Occipital lobe (tissue), 2 donors: Measurements from ENCODE around the gene KCNJ9. TPM values are rescaled to one million over a fixed set of nuclear protein-coding genes. Genes with fewer than 3 reads are reported as not detected.
"Not testable (repeated sequence)": the region's sequence is repeated elsewhere in the genome, so short reads cannot be mapped to it uniquely, and the experiment has no call there.

Experiments
- DNase-seq: peaks from one replicate; lab custom pipeline; 2025; lab: John Stamatoyannopoulos, UW
- total RNA-seq: library from RNA; depleted of rRNA; stranded (reverse); fragments of >200 nt; gene quantifications from one replicate; pipeline ENCODE4 v1.2.3, GENCODE V29; 2014

KCNJ9 gene
- total RNA-seq, 1 donor from 2014 or later, result 14.7 TPM

DNA sequence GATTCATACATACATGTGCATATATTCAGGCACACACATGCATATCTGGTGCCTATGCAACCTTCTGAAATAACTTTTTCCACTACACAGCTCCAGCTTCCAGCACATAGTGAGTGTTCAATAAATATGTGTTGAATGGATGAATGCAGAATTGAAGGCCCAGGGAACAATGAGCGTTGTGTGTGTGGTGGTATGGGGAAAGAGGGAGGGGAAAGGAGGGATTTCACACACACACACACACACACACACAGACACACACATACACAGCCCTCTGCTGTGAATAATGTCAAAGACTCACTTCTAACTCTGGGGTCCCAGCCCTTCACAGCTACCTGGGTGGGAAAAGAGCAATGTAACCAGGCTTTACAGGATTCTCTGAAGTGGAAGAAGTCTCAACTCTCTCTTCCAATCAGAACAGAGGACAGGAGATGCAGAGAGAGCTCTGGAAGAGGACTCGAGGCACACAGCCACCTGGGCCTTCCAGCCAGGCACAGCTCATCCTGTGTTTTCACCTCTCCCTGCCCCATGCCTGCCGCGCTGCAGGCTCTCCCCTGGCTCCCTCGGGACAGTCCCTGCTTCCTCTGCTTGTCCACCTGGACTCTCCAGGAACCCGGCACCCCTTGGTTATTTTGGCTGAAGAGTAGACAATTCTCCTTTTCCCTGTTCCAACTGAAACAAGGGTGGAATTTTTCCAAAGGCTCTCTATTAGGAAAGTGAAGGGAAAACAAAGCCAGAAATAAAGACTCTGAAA lies 22.5 kb downstream of the KCNJ9 start:
- DNase-seq, result no peak

DNA sequence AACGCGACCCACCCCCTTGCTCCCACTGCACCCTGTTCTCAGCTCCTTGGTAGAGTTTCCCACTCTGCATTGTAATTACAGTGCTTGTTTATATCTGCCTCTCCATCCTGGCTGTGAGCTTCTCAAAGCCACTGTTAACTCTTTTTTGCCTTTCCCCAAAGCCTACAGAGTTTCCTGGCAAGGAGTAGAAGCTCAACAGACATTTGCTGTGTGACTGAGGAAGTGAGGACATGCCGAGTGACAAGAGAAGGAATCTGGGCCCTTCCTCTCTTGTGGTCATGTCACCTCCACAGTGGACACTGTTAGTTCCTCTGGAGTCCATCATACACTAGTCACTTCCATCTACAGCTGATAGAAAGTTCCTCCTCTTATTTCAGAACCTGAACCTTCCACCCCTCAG lies 23.1 kb downstream of the KCNJ9 start:
- DNase-seq, result no peak

DNA sequence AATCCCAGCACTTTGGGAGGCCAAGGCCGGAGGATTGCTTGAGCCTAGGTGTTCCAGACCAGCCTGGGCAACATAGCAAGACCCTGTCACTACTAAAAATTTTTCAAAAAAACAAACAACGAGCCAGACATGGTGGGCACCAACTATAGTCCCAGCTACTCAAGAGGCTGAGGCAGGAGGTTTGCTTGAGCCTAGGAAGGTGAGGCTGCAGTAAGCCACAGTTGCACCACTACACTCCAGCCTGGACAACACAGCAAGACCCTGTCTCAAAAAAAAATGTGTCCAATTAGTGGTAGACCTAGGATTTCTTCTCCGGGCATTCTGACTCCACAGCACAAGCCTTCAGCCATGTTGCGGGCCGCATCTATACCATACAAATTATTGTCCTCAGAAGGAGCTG lies 23.8 kb downstream of the KCNJ9 start:
- DNase-seq, result no peak

GRCh38 chr1:160107512-160107911 lies 26.2 kb downstream of the KCNJ9 start:
- no peak for DNase-seq

- DNase-seq, result no peak
Observed at GRCh38 chr1:160108888-160109662, 27.7 kb downstream of the KCNJ9 start.

- no peak for DNase-seq
Observed at GRCh38 chr1:160109686-160110085, 28.3 kb downstream of the KCNJ9 start.

- DNase-seq, result not testable (repeated sequence)
Observed at GRCh38 chr1:160111462-160111861, 30.1 kb downstream of the KCNJ9 start.

DNA sequence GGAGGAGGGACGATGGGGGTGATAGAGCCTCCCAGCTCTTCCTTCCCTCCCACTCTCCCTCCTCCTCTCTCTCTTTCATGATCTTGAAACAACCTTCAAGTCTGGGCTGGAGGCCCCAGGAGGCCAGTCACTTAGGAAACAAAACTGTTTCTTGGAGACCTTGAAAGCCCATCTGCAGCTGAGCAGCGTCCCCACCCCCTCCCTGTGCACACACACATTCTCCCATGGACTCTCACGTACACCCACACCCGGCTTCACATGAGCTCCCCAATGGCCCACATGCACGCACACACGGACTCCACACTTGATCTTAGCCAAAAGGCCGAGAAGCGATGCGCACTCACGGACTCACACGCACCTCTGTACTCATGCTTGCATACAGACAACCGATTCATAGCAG lies 31.0 kb downstream of the KCNJ9 start:
- DNase-seq, result no peak

DNA sequence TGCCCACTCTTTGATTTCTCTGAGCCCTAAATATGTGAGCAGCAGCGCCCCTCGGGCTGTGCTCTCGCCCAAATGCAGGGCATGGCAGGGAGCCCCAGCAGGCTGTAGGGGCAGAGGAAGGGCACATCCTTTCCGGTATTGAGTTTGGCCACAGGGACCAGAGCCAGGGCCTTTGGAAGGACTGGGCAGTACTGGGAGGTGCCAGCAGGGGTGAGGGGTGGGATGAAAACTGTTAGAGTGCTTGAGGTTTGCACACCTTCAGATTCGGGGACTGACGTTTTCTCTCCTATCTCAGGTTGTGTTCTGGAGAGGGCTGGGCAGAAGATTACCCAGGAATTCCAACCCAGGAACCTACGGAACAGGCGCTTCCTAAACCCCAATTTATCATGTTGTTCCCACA lies 32.1 kb downstream of the KCNJ9 start:
- DNase-seq, result no peak

GRCh38 chr1:160114085-160114484 lies 32.7 kb downstream of the KCNJ9 start:
- no peak for DNase-seq

GRCh38 chr1:160115545-160116282 lies 34.4 kb downstream of the KCNJ9 start, which contains the start of gene ATP1A2:
Gene ATP1A2 (plus strand): TSS chr1:160115759. CDS start chr1:160115862, 103 bp downstream.
- no peak for DNase-seq

DNA sequence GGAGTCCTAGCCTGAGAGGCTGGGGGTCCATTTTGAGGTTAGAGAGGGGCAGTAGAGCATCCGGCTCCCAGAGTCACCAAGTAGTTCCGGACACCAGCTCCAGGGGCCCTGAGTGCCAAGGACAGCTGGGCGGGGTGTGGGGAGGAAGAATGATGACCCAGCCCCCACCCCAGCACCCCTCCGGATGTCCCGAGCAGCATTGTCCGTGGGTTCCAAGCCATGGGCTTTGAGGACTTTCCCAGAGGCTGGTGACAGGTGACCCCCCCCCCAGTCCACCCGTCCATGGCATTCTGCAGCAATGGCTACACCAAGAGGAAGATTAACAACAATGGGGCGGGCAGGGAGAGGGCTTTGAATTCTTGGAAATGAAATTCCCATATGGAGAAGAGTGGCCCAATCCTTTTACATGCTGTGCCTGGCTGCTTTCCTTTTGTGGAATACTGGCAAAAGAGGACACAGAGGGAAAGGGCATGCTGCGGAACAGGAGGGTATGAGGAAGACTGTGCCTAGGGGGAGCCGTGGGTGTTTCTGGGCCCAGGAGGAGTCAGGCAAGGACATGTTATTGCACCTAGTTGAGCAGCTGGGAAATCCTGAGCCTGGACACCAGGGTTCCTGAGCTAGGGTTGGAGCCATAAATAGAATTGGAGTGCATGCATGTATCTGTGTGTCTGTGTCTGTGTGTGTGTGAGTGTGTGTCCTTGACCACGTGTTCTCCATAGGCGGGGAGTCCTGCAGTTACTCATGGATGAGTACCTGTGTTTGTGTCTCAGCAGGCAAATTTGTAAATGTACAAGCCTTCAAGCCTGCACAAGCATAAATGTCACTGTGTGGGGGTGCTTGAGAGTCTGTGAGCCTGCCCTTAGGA lies 35.2 kb downstream of the KCNJ9 start:
- peak; percentile 44 for DNase-seq

DNA sequence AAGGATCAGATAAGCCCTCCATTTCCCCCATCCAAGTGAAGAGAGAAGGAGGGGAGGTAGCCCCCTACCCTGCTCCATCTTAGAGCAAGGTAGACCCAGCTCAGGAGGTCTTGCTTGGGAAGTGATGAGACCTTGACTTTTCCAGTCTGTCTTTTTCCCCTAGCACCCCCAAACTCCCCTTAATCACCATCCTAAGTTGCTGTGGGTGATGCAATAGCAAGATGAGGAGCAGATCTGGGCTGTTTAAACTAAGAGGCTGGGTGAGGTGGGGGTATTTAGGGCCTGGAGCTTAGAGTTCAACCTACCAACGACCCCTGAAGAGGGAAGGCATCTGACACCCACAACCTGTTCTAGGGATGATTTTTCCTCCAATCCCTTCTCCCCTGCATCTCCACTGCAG lies 36.0 kb downstream of the KCNJ9 start:
- no peak for DNase-seq

GRCh38 chr1:160117709-160118183 lies 36.4 kb downstream of the KCNJ9 start:
- peak; percentile 81 for DNase-seq

DNA sequence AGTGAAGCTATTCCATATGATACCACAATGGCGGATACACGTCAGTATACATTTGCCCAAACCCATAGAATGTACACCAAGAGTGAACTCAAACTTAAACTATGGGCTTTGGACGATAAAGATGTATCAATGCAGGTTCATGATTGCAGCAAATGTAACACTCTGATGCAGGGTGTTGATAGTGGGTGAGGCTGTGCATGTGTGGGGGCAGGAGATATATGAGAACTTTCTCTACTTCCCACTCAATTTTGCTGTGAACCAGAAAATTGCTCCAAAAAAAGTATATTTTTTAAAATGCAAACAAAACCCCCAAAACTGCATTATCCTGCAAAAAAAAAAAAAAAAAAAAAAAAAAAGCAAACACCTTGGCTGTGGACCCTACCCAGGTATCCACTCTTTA lies 37.6 kb downstream of the KCNJ9 start:
- DNase-seq, result no peak

DNA sequence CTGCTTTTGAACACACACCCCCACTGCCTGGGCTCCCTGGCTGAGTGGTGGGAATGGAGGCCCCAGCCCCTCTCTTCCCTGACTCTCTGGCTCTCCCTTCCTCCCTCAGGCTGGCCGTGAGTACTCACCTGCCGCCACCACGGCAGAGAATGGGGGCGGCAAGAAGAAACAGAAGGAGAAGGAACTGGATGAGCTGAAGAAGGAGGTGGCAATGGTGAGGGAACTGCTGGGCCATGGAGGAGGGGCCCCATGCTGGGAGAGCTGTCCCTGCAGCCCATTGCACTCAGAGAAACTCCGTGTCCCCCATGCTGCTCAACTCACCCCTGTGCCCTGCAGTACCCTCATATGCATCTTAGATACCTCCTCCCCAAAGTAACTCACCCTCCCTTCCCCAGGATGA lies 39.5 kb downstream of the KCNJ9 start:
- no peak for DNase-seq

- no peak for DNase-seq
Observed at GRCh38 chr1:160121388-160121787, 40.0 kb downstream of the KCNJ9 start.

- DNase-seq, result no peak
Observed at GRCh38 chr1:160122978-160123495, 41.7 kb downstream of the KCNJ9 start.

GRCh38 chr1:160123726-160124125 lies 42.4 kb downstream of the KCNJ9 start:
- no peak for DNase-seq

- DNase-seq, result no peak
Observed at GRCh38 chr1:160124705-160125478, 43.6 kb downstream of the KCNJ9 start.
